HG03460 (cell line): ENCODE measurements around the gene NAV1.
"Not testable (repeated sequence)": the region's sequence is repeated elsewhere in the genome, so short reads cannot be mapped to it uniquely, and the experiment has no call there.

Experiments used
- ATAC-seq: cut with Tn5 transposase; IDR thresholded peaks from one replicate; pipeline ENCODE4 v1.9.1; 2021; ENCODE audit not compliant: unreplicated experiment

Gene NAV1

GRCh38 chr1:201562659-201563405 lies 23.9 kb downstream of the NAV1 start:
- no peak for ATAC-seq

GRCh38 chr1:201563406-201563780 lies 24.5 kb downstream of the NAV1 start:
- ATAC-seq = no peak

- ATAC-seq = no peak
Observed at GRCh38 chr1:201563941-201564340, 25.0 kb downstream of the NAV1 start.

DNA sequence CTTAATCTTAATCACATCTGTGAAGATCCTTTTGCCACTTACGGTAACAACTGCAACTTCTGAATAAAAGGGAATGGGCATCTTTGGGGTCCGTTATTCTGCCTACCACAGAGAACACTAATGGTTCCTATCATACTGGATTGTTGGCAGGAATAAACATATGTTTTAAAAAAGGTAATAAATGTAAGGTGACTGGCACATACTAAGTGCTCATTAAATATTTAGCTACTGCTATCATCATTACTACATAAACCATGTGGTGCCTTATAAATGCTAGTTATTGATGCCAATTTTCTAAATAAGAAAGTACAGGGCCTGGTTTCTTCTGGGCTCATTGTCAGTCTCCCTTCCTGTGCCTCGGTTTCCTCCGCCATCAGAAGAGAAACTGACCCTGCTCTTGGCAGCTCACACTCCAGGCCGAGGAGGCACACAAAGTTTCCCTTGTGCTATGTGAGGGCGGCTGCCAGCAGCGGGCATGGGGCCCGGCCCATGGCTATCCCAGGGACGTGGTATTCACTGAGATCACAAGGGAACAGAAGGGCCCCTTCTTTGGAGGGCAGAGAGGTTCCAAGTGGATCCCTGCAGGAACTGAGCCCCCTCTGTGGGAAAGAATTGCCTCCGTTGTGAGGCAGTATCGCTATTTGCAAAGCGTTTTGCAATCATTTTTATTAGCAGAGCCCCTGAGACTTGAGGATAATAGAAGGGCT lies 26.2 kb downstream of the NAV1 start:
- no peak for ATAC-seq

DNA sequence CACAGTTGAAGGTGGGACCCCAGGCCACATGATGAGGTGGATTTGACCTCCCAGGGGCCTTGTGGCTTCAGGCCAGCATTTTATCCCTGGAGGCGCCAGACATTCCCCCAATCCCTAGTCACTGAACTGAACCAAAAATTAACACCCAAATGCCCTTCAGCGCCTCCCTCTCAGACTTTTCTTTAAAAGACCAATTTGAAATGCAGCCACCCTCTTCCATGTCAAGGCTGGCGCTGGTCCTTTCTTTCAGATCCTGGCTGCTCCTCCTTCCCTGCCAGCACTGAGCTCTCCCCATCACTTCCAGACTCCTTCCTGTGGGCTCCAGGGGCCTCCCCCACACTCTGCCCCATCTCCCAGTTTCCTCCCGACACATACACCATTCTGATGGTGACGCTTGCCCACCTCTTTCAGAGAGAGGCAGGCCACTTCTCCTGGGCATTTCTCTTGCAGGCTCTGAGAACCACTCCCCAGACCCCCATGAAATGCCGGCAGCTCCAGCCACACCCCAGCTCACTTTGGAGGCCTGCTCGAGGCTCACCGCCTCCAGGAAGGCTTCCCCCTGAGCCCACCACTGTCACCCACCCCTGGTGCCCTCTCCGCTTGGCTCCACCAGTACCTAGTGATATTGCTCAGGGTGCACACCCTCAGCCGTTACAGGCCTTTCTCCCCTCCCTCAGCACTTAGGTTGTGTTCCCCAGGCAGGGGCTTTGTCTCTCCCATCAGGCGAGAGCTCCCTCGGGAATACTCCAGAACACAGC lies 27.0 kb downstream of the NAV1 start:
- no peak for ATAC-seq

DNA sequence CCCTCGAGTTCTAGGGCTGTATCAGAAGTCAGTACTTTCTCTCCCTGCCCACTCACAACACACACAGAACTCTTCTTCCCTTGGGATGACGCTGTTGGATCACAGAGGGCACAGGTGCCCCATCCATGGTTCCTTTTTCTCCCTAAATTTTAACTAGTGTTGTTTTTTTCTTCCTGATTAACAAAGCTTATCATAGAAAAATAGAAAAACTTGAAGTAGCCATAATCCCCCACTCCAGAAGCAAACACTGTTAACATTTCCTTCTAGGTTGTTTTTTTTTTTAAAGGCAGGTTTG lies 27.5 kb downstream of the NAV1 start:
- ATAC-seq = no peak

DNA sequence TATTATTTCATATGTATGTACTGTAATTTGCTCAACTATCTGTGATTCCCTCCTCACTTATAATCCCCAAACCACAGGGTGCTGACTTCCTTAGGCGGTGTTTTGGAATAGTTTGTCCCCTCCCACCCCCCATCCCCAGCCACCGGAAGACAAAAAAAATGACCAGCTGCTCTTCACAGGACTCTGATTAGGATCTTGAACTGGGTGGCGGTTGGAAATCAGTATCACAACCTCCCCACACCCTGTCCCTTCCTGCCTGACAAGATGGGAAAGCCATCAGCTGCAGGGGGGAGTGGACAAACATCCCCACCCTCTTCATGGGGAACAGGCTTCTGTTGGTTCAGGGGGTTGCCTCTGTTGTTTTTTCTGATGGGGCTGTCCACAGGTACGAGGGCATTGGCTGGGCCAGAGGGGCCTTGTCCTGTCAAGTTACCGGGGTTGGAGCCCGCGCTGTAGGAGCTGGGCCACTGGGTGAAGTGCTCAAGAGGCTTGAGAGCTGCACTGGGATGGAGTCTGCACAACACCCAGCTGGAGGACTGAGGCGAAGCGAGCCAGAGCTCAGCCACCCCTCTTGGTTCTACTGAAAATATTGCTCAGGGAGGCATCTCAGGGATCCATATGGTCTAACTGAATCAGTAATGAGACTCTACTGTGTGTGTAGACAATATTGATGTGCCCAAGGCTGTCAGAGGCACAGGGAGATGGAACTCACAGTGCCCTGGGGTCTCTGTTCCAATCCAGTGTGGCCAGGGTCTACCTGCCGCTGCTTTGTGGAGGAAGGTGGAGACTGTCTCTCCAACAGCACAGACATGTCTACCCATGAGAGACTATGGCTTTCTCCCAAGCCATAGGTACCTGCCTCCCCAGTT lies 28.2 kb downstream of the NAV1 start:
- no peak for ATAC-seq

DNA sequence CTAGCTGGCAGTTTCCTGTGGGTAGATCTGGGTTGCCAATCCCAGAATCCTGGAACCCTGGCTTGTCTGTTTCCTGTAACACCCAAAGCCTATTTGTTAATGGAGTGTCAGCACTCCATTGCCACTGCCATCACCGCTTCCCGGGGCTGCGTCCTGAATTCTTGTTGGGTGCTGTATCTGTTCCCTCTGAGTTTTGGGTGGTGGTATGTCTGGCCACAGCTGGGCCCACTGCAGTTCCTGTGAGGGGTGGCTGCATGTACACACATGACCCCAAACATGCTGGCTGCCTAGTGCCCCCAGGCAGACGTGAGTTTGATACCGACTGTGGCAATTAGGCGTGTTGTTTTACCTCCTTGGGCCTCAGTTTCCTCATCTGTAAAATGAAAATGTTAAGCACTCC lies 29.3 kb downstream of the NAV1 start:
- no peak for ATAC-seq

- no peak for ATAC-seq
Observed at GRCh38 chr1:201568859-201569294, 29.9 kb downstream of the NAV1 start.

DNA sequence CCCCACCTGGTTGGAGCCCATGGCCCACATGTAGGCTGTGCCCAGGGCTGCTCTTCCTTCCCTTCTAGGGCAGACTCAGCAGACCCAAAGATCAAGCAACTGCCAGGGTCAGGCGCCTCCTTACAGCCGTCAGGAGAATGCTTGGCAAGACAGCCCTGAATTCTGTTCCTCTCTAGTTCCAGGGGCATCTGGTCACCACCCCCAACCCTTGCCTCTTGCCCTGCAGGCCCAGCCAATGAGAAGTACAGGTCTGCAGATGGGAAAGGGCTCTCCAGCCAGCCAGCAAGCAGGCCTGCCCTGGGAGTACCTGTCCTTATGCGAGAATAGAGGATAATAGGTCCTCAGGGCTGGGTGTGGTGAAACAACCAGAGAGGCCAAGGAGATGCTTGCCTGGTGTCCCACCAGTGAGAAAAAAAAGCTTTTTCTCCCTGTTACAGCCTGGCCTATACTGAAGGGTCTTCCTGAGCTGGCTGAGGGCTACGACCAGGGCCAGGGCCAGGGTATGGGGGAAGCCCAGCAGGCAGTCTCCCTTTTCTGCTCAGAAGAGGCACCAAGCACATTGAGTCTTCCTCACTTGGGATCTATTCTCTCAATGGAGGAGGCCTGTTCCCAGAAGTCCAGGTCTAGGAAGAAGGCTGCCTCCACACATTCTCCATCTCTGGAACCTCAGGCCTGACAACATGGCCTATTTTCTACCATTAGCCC lies 31.4 kb downstream of the NAV1 start:
- no peak for ATAC-seq

GRCh38 chr1:201570886-201571624 lies 32.1 kb downstream of the NAV1 start:
- no peak for ATAC-seq

GRCh38 chr1:201573030-201573429 lies 34.1 kb downstream of the NAV1 start:
- no peak for ATAC-seq

GRCh38 chr1:201573923-201574322 lies 35.0 kb downstream of the NAV1 start:
- ATAC-seq = no peak

DNA sequence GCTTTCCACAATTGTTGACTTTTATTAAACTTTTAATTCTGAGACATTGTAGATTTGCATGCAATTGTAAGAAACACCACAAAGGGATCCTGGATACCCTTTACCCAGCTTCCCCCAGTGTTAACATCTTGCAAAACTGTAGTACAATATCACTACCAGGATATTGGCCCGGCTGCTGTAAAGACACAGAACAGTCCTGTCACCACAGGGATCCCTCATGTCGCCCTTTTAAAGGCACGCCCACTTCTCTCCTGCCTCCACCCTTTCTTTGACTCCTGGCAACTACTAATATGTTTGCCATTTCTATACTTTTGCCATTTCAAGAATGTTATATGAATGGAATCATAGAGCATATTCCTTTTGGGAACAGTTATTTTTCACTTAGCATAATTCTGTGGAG lies 37.0 kb downstream of the NAV1 start:
- ATAC-seq = no peak

GRCh38 chr1:201576914-201577313 lies 38.0 kb downstream of the NAV1 start:
- no peak for ATAC-seq

DNA sequence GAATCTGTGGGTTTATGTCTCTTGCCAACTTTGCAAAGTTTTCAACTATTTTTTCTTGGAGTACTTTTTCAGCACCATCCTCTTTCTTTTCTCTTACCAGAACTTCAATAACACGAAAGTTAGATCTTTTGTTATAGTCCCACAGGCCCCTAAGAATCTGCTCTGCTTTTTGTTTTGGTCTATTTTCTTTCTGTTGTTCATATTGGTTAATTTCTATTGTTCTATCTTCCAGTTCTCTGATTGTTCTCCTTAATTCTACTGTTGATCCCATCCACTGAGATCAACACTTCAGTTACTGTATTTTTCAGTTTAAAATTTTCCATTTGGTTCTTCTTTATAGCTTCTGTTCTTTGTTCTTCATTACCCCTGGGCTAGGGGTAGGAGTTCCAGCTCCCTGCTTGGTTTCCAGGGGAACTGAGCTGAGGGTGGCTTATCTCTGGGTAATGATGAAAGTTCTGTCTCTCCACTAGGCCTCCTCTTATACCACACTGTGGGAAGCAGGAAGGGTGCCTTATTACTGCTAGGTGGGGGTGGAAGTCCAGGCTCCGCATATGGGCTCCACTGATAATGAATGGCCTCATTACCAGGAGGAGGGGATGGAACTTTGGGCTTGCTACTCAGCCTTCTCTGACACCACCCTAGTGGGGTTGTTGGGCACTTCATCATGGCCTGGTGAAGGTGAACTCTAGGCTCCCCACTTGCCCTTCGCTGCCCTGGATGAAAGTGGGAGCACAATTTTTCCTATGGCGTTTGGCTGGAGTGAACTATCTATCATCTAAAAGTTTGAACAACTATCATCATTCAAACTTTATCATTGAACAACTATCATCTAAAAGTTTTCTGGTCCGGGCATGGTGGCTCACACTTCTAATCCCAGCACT lies 39.3 kb downstream of the NAV1 start:
- ATAC-seq = no peak

DNA sequence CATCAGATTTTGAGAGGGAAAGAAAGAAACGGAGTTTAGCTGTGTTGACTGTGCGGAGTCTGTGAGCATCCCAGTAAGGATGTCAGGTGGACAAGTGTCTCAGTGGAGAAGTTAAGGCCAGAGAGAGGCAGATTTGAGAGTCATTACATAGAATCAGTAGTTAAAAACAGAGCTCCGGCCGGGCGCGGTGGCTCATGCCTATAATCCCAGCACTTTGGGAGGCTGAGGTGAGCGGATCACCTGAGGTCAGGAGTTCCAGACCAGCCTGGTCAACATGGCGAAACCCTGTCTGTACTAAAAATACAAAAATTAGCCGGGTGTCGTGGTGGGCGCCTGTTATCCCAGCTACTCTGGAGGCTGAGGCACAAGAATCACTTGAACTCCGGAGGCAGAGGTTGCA lies 42.4 kb downstream of the NAV1 start:
- ATAC-seq = not testable (repeated sequence)

GRCh38 chr1:201582705-201583442 lies 43.9 kb downstream of the NAV1 start:
- no peak for ATAC-seq
